GM12892 (cell line): ENCODE results near the gene UBASH3A. TPM values are rescaled to one million over a fixed set of nuclear protein-coding genes. Genes with fewer than 3 reads are reported as not detected.

ENCODE experiments used
- DNase-seq: peaks from one replicate; pipeline ENCODE4 v3.0.0; 2011; ENCODE audit not compliant: insufficient read length
- FAIRE-seq: peaks from 2 replicates; lab custom pipeline; 2011; peaks lifted over from hg19 to GRCh38; lab: Jason Lieb, UNC
- POLR2A ChIP-seq: IDR thresholded peaks from 2 replicates; pipeline ENCODE4 v1.6.1; 2011; ENCODE audit warnings: low read depth, low read length, control low read depth
- POLR2AphosphoS5 ChIP-seq: IDR thresholded peaks from 2 replicates; pipeline ENCODE4 v1.6.1; 2011; ENCODE audit warnings: low read depth, low read length, control low read depth
- TAF1 ChIP-seq: IDR thresholded peaks from 2 replicates; pipeline ENCODE4 v1.6.1; 2011; ENCODE audit warnings: low read depth, mild to moderate bottlenecking, control low read depth, low read length, borderline replicate concordance
- polyA plus RNA-seq: library from polyadenylated mRNA; unstranded; fragments of >200 nt; gene quantifications from one replicate; pipeline ENCODE4 v1.2.1, GENCODE V29; 2012; ENCODE audit warnings: missing spikeins, inconsistent platforms; ENCODE audit not compliant: missing spikeins

UBASH3A gene
- polyA plus RNA-seq = 0.13 TPM

- FAIRE-seq (no peak), DNase-seq (no peak)
- no peak for TF ChIP-seq POLR2A
- no peak for TF ChIP-seq POLR2AphosphoS5
- no peak for TF ChIP-seq TAF1
These were observed at the start of gene UBASH3A for GRCh38 chr21:42403611-42404231. UBASH3A (plus strand) TSS chr21:42403902; CDS start chr21:42403946, 44 bp downstream.

GRCh38 chr21:42356046-42356445 is 47.7 kb upstream of the UBASH3A start:
- DNase-seq (no peak), FAIRE-seq (no peak)
- TF ChIP-seq TAF1 = no peak
- TF ChIP-seq POLR2A = no peak
- no peak for TF ChIP-seq POLR2AphosphoS5

GRCh38 chr21:42356650-42357049 is 47.1 kb upstream of the UBASH3A start:
- TF ChIP-seq POLR2AphosphoS5 (no peak), POLR2A (no peak), TAF1 (no peak)
- no peak for DNase-seq
- no peak for FAIRE-seq

GRCh38 chr21:42357307-42357706 is 46.4 kb upstream of the UBASH3A start:
- FAIRE-seq (no peak), DNase-seq (no peak)
- TF ChIP-seq POLR2AphosphoS5 (no peak), TAF1 (no peak), POLR2A (no peak)

- DNase-seq (no peak), FAIRE-seq (no peak)
- TF ChIP-seq POLR2AphosphoS5 (no peak), POLR2A (no peak), TAF1 (no peak)
These were observed 45.4 kb upstream of the UBASH3A start for GRCh38 chr21:42358261-42358660.

- DNase-seq (no peak), FAIRE-seq (no peak)
These were observed 44.8 kb upstream of the UBASH3A start for GRCh38 chr21:42358937-42359336.

GRCh38 chr21:42360317-42360716 is 43.4 kb upstream of the UBASH3A start:
- FAIRE-seq (no peak), DNase-seq (no peak)
- no peak for TF ChIP-seq POLR2AphosphoS5
- TF ChIP-seq TAF1 = no peak
- TF ChIP-seq POLR2A = no peak

More at GRCh38 chr21:42358937-42359336, 44.8 kb upstream of the UBASH3A start:
- TF ChIP-seq POLR2AphosphoS5 = no peak
- no peak for TF ChIP-seq TAF1
- TF ChIP-seq POLR2A = no peak

- DNase-seq (no peak), FAIRE-seq (no peak)
- TF ChIP-seq POLR2A (no peak), POLR2AphosphoS5 (no peak), TAF1 (no peak)
These were observed 42.4 kb upstream of the UBASH3A start for GRCh38 chr21:42361286-42361685.

GRCh38 chr21:42362198-42362597 is 41.5 kb upstream of the UBASH3A start:
- DNase-seq = no peak
- TF ChIP-seq POLR2AphosphoS5 (no peak), POLR2A (no peak), TAF1 (no peak)
- no peak for FAIRE-seq

- no peak for FAIRE-seq
- DNase-seq = no peak
- TF ChIP-seq TAF1 = no peak
- no peak for TF ChIP-seq POLR2A
- no peak for TF ChIP-seq POLR2AphosphoS5
These were observed 41.0 kb upstream of the UBASH3A start for GRCh38 chr21:42362700-42363099.

GRCh38 chr21:42363312-42363711 is 40.4 kb upstream of the UBASH3A start:
- FAIRE-seq = no peak

GRCh38 chr21:42364304-42364865 is 39.3 kb upstream of the UBASH3A start:
- FAIRE-seq (no peak), DNase-seq (no peak)
- no peak for TF ChIP-seq POLR2AphosphoS5
- no peak for TF ChIP-seq POLR2A
- no peak for TF ChIP-seq TAF1

More at GRCh38 chr21:42363312-42363711, 40.4 kb upstream of the UBASH3A start:
- DNase-seq = no peak
- TF ChIP-seq POLR2AphosphoS5 (no peak), POLR2A (no peak), TAF1 (no peak)
